GM18951 (cell line): ENCODE results near the gene PLA2R1.

Experiments
- POLR2A ChIP-seq: IDR thresholded peaks from 4 replicates; pipeline ENCODE4 v1.6.1; 2011; ENCODE audit warnings: mild to moderate bottlenecking; ENCODE audit not compliant: insufficient read length, insufficient read depth; ENCODE audit errors: extremely low read depth
- in situ Hi-C: fragments of 300-500 bp; cut with MboI; formaldehyde crosslinking; loops from one replicate; pipeline ENCODE4 v1.12.0; 2022; ENCODE audit warnings: low sequenced_read_pairs, mixed read lengths, inconsistent platforms; ENCODE audit not compliant: unreplicated experiment

PLA2R1 gene

GRCh38 chr2:159942146-159942545, 120.3 kb downstream of the PLA2R1 start:
- in situ Hi-C loops = no loop called here
- TF ChIP-seq POLR2A = no peak

- no peak for TF ChIP-seq POLR2A
These were observed 120.7 kb downstream of the PLA2R1 start for GRCh38 chr2:159941729-159942128.

GRCh38 chr2:159939946-159940345, 122.5 kb downstream of the PLA2R1 start:
- in situ Hi-C loops = no loop called here
- TF ChIP-seq POLR2A = no peak

More at GRCh38 chr2:159941729-159942128, 120.7 kb downstream of the PLA2R1 start:
- in situ Hi-C loops = no loop called here

GRCh38 chr2:159938395-159938794, 124.0 kb downstream of the PLA2R1 start:
- in situ Hi-C loops = no loop called here
- TF ChIP-seq POLR2A = no peak

- no peak for TF ChIP-seq POLR2A
- in situ Hi-C loops = no loop called here
These were observed 125.9 kb downstream of the PLA2R1 start for GRCh38 chr2:159936471-159936870.

- no peak for TF ChIP-seq POLR2A
- in situ Hi-C loops = no loop called here
These were observed 128.7 kb downstream of the PLA2R1 start for GRCh38 chr2:159933727-159934049.

- TF ChIP-seq POLR2A = no peak
- in situ Hi-C loops = no loop called here
These were observed 129.2 kb downstream of the PLA2R1 start for GRCh38 chr2:159933040-159933726.

GRCh38 chr2:159926695-159927094, 135.7 kb downstream of the PLA2R1 start:
- in situ Hi-C loops = no loop called here
- TF ChIP-seq POLR2A = no peak

GRCh38 chr2:159925975-159926374, 136.4 kb downstream of the PLA2R1 start:
- in situ Hi-C loops = no loop called here
- no peak for TF ChIP-seq POLR2A

GRCh38 chr2:159922563-159922962, 139.9 kb downstream of the PLA2R1 start:
- TF ChIP-seq POLR2A = no peak
- in situ Hi-C loops = no loop called here

- in situ Hi-C loops = no loop called here
- no peak for TF ChIP-seq POLR2A
These were observed 140.5 kb downstream of the PLA2R1 start for GRCh38 chr2:159921752-159922404.

GRCh38 chr2:159916511-159916910, 145.9 kb downstream of the PLA2R1 start:
- in situ Hi-C loops = no loop called here
- no peak for TF ChIP-seq POLR2A

- in situ Hi-C loops = no loop called here
- no peak for TF ChIP-seq POLR2A
These were observed 148.5 kb downstream of the PLA2R1 start for GRCh38 chr2:159913900-159914299.

- in situ Hi-C loops = no loop called here
- TF ChIP-seq POLR2A = no peak
These were observed 149.8 kb downstream of the PLA2R1 start for GRCh38 chr2:159912580-159912979.
